HUES48 (cell line): ENCODE measurements around the gene VANGL2.

Experiments used
- H3K27ac ChIP-seq: one replicate; pipeline ENCODE4 v1.7.0; 2013; ENCODE audit warnings: low read depth, low read length, inconsistent platforms
- H3K27me3 ChIP-seq: 2 replicates; pipeline ENCODE4 v1.6.1; 2013; ENCODE audit warnings: mild to moderate bottlenecking, low read length; ENCODE audit not compliant: control insufficient read depth, insufficient read depth
- H3K36me3 ChIP-seq: 2 replicates; pipeline ENCODE4 v1.6.1; 2013; ENCODE audit warnings: low read length; ENCODE audit not compliant: control insufficient read depth, insufficient read depth
- H3K4me1 ChIP-seq: 2 replicates; pipeline ENCODE4 v1.6.1; 2013; ENCODE audit warnings: mild to moderate bottlenecking, low read length; ENCODE audit not compliant: control insufficient read depth, insufficient read depth
- H3K4me3 ChIP-seq: 2 replicates; pipeline ENCODE4 v1.5.1; 2013; ENCODE audit warnings: mild to moderate bottlenecking, low read depth, low read length
- H3K9ac ChIP-seq: 2 replicates; pipeline ENCODE4 v1.6.1; 2013; ENCODE audit warnings: mild to moderate bottlenecking, low read depth, low read length, moderate library complexity
- H3K9me3 ChIP-seq: 2 replicates; pipeline ENCODE4 v1.6.1; 2013; ENCODE audit warnings: low read length; ENCODE audit not compliant: control insufficient read depth, insufficient read depth

The VANGL2 gene

DNA sequence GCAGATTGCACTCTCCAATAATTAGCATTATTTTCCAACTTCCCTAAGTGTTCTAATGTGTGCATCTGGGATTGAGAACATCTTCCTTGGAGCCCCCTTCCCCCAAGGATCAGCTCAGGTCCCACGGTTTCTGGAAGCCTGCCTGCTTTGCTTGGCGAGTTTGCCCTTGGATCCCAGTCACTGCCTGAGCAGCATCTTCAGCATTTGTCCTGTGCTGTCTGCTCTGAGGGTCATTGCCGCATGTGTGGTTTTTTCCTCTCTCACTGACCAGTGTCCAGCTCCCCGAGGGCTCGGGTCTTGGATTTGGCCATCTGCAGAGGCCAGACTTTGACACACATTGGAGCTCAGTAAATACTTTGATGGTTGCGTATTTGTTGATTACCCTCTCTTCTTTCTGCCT is 18.1 kb downstream of the VANGL2 start:
- H3K4me3 ChIP-seq = no peak overlapping the region
- H3K9me3 ChIP-seq = no peaks in the 10 kb centered on the region
- peaks cover 69% of the 10 kb centered on the region for H3K36me3 ChIP-seq
- no peak overlapping the region for H3K9ac ChIP-seq
- H3K27ac ChIP-seq = no peak overlapping the region
- H3K27me3 ChIP-seq = no peaks in the 10 kb centered on the region
- H3K4me1 ChIP-seq = no peaks in the 10 kb centered on the region

GRCh38 chr1:160419150-160419837 is 18.9 kb downstream of the VANGL2 start:
- no peak overlapping the region for H3K9ac ChIP-seq
- no peak overlapping the region for H3K4me3 ChIP-seq
- H3K27me3 ChIP-seq = no peaks in the 10 kb centered on the region
- no peaks in the 10 kb centered on the region for H3K9me3 ChIP-seq
- H3K36me3 ChIP-seq = peaks cover 77% of the 10 kb centered on the region
- H3K27ac ChIP-seq = no peak overlapping the region
- no peaks in the 10 kb centered on the region for H3K4me1 ChIP-seq

DNA sequence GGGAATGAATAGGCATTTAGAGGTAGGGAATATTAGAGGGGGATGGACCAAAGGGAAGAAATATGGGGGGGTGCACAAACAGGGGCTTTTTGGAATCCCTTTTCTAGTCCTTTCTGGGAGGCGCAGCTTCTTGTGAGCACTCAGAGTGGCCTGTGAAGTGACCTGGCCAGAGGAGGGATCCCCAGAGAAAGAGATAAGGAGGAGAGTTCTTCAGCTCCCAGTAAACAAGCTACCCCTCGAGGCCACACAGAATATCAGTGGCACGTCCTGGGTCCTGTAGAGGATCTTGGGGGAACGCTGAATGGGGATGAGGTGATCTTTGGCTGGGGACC is 19.4 kb downstream of the VANGL2 start:
- Histone ChIP-seq H3K9me3 (no peaks in the 10 kb centered on the region), H3K36me3 (peaks cover 82% of the 10 kb centered on the region), H3K27me3 (no peaks in the 10 kb centered on the region), H3K4me1 (no peaks in the 10 kb centered on the region), H3K4me3 (no peak overlapping the region), H3K9ac (no peak overlapping the region), H3K27ac (no peak overlapping the region)

GRCh38 chr1:160420881-160421842 is 20.8 kb downstream of the VANGL2 start:
- Histone ChIP-seq H3K4me1 (no peaks in the 10 kb centered on the region), H3K36me3 (peaks cover 89% of the 10 kb centered on the region), H3K27me3 (no peaks in the 10 kb centered on the region), H3K9me3 (no peaks in the 10 kb centered on the region), H3K9ac (no peak overlapping the region), H3K27ac (no peak overlapping the region), H3K4me3 (no peak overlapping the region)

GRCh38 chr1:160421881-160422280 is 21.5 kb downstream of the VANGL2 start:
- no peak overlapping the region for H3K9ac ChIP-seq
- no peak overlapping the region for H3K4me3 ChIP-seq
- peaks cover 90% of the 10 kb centered on the region for H3K36me3 ChIP-seq
- H3K27me3 ChIP-seq = no peaks in the 10 kb centered on the region
- no peak overlapping the region for H3K27ac ChIP-seq
- no peaks in the 10 kb centered on the region for H3K9me3 ChIP-seq
- H3K4me1 ChIP-seq = no peaks in the 10 kb centered on the region

GRCh38 chr1:160423966-160424365 is 23.6 kb downstream of the VANGL2 start:
- Histone ChIP-seq H3K4me3 (no peak overlapping the region), H3K9ac (no peak overlapping the region), H3K36me3 (peaks cover 87% of the 10 kb centered on the region), H3K4me1 (no peaks in the 10 kb centered on the region), H3K27ac (no peak overlapping the region), H3K9me3 (no peaks in the 10 kb centered on the region), H3K27me3 (no peaks in the 10 kb centered on the region)

DNA sequence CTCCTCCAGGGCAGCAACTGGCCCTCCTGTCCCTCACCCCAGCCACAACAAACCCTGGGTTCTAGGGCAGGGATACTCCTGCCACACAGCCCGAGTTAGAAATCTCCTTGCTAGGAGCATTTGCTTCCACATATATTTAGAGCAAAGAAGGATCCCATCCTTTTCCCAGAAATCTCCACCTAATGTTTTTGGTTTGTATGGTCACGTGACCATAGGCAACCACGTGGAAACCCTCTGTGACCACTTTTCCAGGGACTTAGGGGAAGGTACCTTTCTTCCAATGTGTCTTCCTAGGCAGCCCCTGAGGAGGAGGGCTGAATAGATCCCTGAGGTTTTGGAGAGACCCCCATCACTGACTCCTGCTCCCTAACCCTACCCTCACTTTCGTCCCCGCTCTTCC is 25.5 kb downstream of the VANGL2 start:
- Histone ChIP-seq H3K27me3 (no peaks in the 10 kb centered on the region), H3K9me3 (no peaks in the 10 kb centered on the region), H3K4me3 (no peak overlapping the region), H3K36me3 (peaks cover 71% of the 10 kb centered on the region), H3K27ac (no peak overlapping the region), H3K9ac (no peak overlapping the region), H3K4me1 (no peaks in the 10 kb centered on the region)

GRCh38 chr1:160427625-160428024 is 27.3 kb downstream of the VANGL2 start:
- Histone ChIP-seq H3K27me3 (no peaks in the 10 kb centered on the region), H3K27ac (no peak overlapping the region), H3K9ac (no peak overlapping the region), H3K4me3 (no peak overlapping the region), H3K36me3 (peaks cover 53% of the 10 kb centered on the region), H3K9me3 (no peaks in the 10 kb centered on the region), H3K4me1 (no peaks in the 10 kb centered on the region)

DNA sequence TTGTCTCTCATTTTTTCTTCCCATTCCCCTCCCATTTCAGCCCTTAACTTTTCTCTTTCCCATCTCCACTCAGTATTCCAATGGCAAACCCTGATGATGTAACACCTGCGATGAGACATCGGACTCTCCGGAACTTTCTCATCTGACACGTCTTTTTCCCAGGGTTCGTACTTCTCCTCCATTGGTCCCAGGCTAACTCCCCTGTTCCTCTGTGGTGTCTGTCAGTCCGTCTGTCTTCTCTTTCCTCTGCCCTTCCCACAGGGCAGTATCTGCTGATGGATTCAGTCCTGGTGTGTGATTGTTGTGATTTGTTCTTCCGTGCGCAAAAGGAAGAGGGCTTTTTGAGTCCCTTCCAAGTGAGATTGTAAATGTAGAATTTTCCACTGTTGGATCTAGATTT is 27.7 kb downstream of the VANGL2 start:
- Histone ChIP-seq H3K9ac (no peak overlapping the region), H3K27me3 (no peaks in the 10 kb centered on the region), H3K27ac (no peak overlapping the region), H3K4me1 (no peaks in the 10 kb centered on the region), H3K36me3 (peaks cover 50% of the 10 kb centered on the region), H3K9me3 (no peaks in the 10 kb centered on the region), H3K4me3 (no peak overlapping the region)

GRCh38 chr1:160428655-160429054 is 28.3 kb downstream of the VANGL2 start:
- no peak overlapping the region for H3K9ac ChIP-seq
- no peak overlapping the region for H3K27ac ChIP-seq
- H3K4me1 ChIP-seq = no peaks in the 10 kb centered on the region

GRCh38 chr1:160429125-160429561 is 28.8 kb downstream of the VANGL2 start:
- H3K36me3 ChIP-seq = peaks cover 40% of the 10 kb centered on the region
- no peak overlapping the region for H3K9ac ChIP-seq
- no peak overlapping the region for H3K4me3 ChIP-seq
- no peak overlapping the region for H3K27ac ChIP-seq
- H3K27me3 ChIP-seq = no peaks in the 10 kb centered on the region
- H3K4me1 ChIP-seq = no peaks in the 10 kb centered on the region
- H3K9me3 ChIP-seq = no peaks in the 10 kb centered on the region

More at GRCh38 chr1:160428655-160429054, 28.3 kb downstream of the VANGL2 start:
- H3K9me3 ChIP-seq = no peaks in the 10 kb centered on the region
- no peaks in the 10 kb centered on the region for H3K27me3 ChIP-seq
- H3K36me3 ChIP-seq = peaks cover 44% of the 10 kb centered on the region
- H3K4me3 ChIP-seq = no peak overlapping the region
